ENCODE data around the gene C11orf97. TPM values are rescaled to one million over a fixed set of nuclear protein-coding genes. Genes with fewer than 3 reads are reported as not detected.

C11orf97 gene
- polyA plus RNA-seq, 2 of the 4 experiments (the other 2 are of a cell fraction), result not detected

GRCh38 chr11:94546162-94546470 lies 33.9 kb downstream of the C11orf97 start:
- ChIA-PET CTCF (interaction anchor here (1.2 kb wide), 1 partner anchor 10 kb away, joined by 4 read pairs; no protein-coding TSS in a partner anchor), POLR2A (no interaction called here)
- H3K4me1 ChIP-seq, result peaks cover 23% of the 10 kb centered on the region
- H3K27ac ChIP-seq, result no peak overlapping the region
- TF ChIP-seq CEBPB (IDR thresholded peaks at IDR 0.05), result no peak
- TF ChIP-seq TP53 (CRISPR knock-in tag; IDR thresholded peaks at IDR 0.05), result no peak
- no peak for TF ChIP-seq RFX5 (IDR thresholded peaks at IDR 0.05)
- TF ChIP-seq HDAC2 (IDR thresholded peaks at IDR 0.05), result no peak
- no peak for TF ChIP-seq RCOR1 (IDR thresholded peaks at IDR 0.05; ENCODE audit: low read depth, low read length)
- TF ChIP-seq KDM1A (IDR thresholded peaks at IDR 0.05; ENCODE audit: low read depth), result no peak
- TF ChIP-seq EP300 (IDR thresholded peaks at IDR 0.05), result no peak
- no peak for TF ChIP-seq CBX2 (IDR thresholded peaks at IDR 0.05; ENCODE audit: borderline replicate concordance, low read depth)
- TF ChIP-seq SMC3 (IDR thresholded peaks at IDR 0.05), result no peak
- TF ChIP-seq RNF2 (IDR thresholded peaks at IDR 0.05; ENCODE audit: borderline replicate concordance, low read depth), result no peak
- DNase-seq (ENCODE audit: low read depth in 1 of 2, low spot score in 1 of 2) (no peak), FAIRE-seq (no peak), ATAC-seq (no peak)
- no peaks in the 10 kb centered on the region for H3K9me3 ChIP-seq
- no peak overlapping the region for H3K4me3 ChIP-seq
- WGBS (ENCODE audit: missing lambda C conversion rate), result 94% methylated on average over 2 of the region's 2 CpGs
- H3K4me2 ChIP-seq, result peak overlapping the region; percentile 80

- TF ChIP-seq PHF8 (IDR thresholded peaks at IDR 0.05; ENCODE audit: borderline replicate concordance, low read depth) (no peak), RFX5 (IDR thresholded peaks at IDR 0.05) (no peak), ZNF302 (CRISPR knock-in tag; IDR thresholded peaks at IDR 0.05) (no peak), ATOH8 (CRISPR knock-in tag; IDR thresholded peaks at IDR 0.05; ENCODE audit: low read depth) (no peak), NPAS2 (CRISPR knock-in tag; IDR thresholded peaks at IDR 0.05; ENCODE audit: borderline replicate concordance) (no peak), RCOR1 (IDR thresholded peaks at IDR 0.05; ENCODE audit: low read depth, low read length) (no peak), ZFP36 (IDR thresholded peaks at IDR 0.05; ENCODE audit: borderline replicate concordance, partially characterized antibody) (no peak), CHD2 (IDR thresholded peaks at IDR 0.05; ENCODE audit: low read length, partially characterized antibody) (no peak), USF2 (IDR thresholded peaks at IDR 0.05) (no peak), KDM5A (IDR thresholded peaks at IDR 0.05) (no peak), REST (IDR thresholded peaks at IDR 0.05) (no peak)
- Histone ChIP-seq H3K27ac (no peak overlapping the region), H3K4me3 (no peak overlapping the region), H3K4me2 (peak overlapping the region; percentile 80), H3K4me1 (peaks cover 23% of the 10 kb centered on the region), H3K9me3 (no peaks in the 10 kb centered on the region)
- WGBS (ENCODE audit: missing lambda C conversion rate), result 90% methylated on average over 1 of the region's 1 CpG
- CTCF ChIA-PET, result interaction anchor here (1.0 kb wide), 1 partner anchor 9 kb away, joined by 3 read pairs; no protein-coding TSS in a partner anchor
- POLR2A ChIA-PET, result no interaction called here
- ATAC-seq, result no peak
- FAIRE-seq, result no peak
- DNase-seq (ENCODE audit: low read depth in 1 of 2, low spot score in 1 of 2), result no peak
Measured at GRCh38 chr11:94546886-94547285, 34.6 kb downstream of the C11orf97 start.

- ChIA-PET POLR2A (no interaction called here), CTCF (no interaction called here)
- WGBS (ENCODE audit: missing lambda C conversion rate), result 66% methylated on average over 5 of the region's 5 CpGs
- H3K4me2 ChIP-seq, result no peak overlapping the region
- no peak overlapping the region for H3K27ac ChIP-seq
- H3K9me3 ChIP-seq, result no peaks in the 10 kb centered on the region
- DNase-seq (ENCODE audit: low read depth in 1 of 2, low spot score in 1 of 2) (no peak), ATAC-seq (no peak), FAIRE-seq (no peak)
- H3K4me1 ChIP-seq, result peaks cover 16% of the 10 kb centered on the region; the same call in 2 of the 3 replicates
- no peak overlapping the region for H3K4me3 ChIP-seq
- no peak for TF ChIP-seq MAFK (IDR thresholded peaks at IDR 0.05; ENCODE audit: partially characterized antibody)
- no peak for TF ChIP-seq USF2 (IDR thresholded peaks at IDR 0.05)
- no peak for TF ChIP-seq SMC3 (IDR thresholded peaks at IDR 0.05)
- no peak for TF ChIP-seq HMGXB4 (CRISPR knock-in tag; IDR thresholded peaks at IDR 0.05; ENCODE audit: borderline replicate concordance)
- TF ChIP-seq EHF (CRISPR knock-in tag; IDR thresholded peaks at IDR 0.05), result no peak
- TF ChIP-seq BCL3 (IDR thresholded peaks at IDR 0.05), result no peak
- no peak for TF ChIP-seq RAD21 (conservative IDR thresholded peaks at IDR 0.05 in 1 of 2, IDR thresholded peaks at IDR 0.05 in 1 of 2)
- no peak for TF ChIP-seq CHD4 (IDR thresholded peaks at IDR 0.05; ENCODE audit: borderline replicate concordance)
Measured at GRCh38 chr11:94549146-94549545, 36.9 kb downstream of the C11orf97 start.

Data from A549 (cell line).